Heart right ventricle (tissue), 16 donors: ENCODE results near the gene PLEKHA8. TPM values are rescaled to one million over a fixed set of nuclear protein-coding genes. Genes with fewer than 3 reads are reported as not detected.

Experiments used
- ATAC-seq, 8 donors: fragments of 200-7000 bp; cut with Tn5 transposase; one replicate each; pipeline ENCODE4 v1.9.1; 2020; ENCODE audit warnings: mild to moderate bottlenecking in 8 of 8, moderate library complexity in 8 of 8, moderate number of reproducible peaks in 1 of 8
- DNase-seq, 2 donors: peaks; one replicate each; pipeline ENCODE4 v3.0.0-alpha.2; 2020
- H3K27ac ChIP-seq, 10 donors: fragments of 200-600 bp; sonication (generic) in 2 of 10; one replicate each; pipeline versions ENCODE4 v1.5.0 to v1.8.0; 2020 to 2022; ENCODE audit warnings: mild to moderate bottlenecking in 3 of 10
- H3K27me3 ChIP-seq, 7 donors: fragments of 200-600 bp; one replicate each; pipeline ENCODE4 v1.8.0; 2021 to 2022; ENCODE audit warnings: mild to moderate bottlenecking in 2 of 7
- H3K36me3 ChIP-seq, 9 donors: fragments of 200-600 bp; sonication (generic) in 1 of 9; one replicate each; pipeline versions ENCODE4 v1.5.0 to v1.8.0; 2020 to 2022; ENCODE audit warnings: mild to moderate bottlenecking in 2 of 9
- H3K4me1 ChIP-seq, 9 donors: fragments of 200-600 bp; sonication (generic) in 1 of 9; one replicate each; pipeline versions ENCODE4 v1.5.0 to v1.8.0; 2020 to 2022; ENCODE audit warnings: mild to moderate bottlenecking in 4 of 9
- H3K4me3 ChIP-seq, 10 donors: fragments of 200-600 bp; sonication (generic) in 2 of 10; one replicate each; pipeline versions ENCODE4 v1.5.0 to v1.8.0; 2020 to 2022; ENCODE audit warnings: mild to moderate bottlenecking in 7 of 10, moderate library complexity in 2 of 10
- H3K9me3 ChIP-seq, 11 donors: fragments of 200-600 bp in 10 of 11; sonication (generic) in 2 of 11; one replicate each; pipeline versions ENCODE4 v1.5.0 to v1.8.0; 2013 to 2022; ENCODE audit warnings: mild to moderate bottlenecking in 2 of 11, control low read depth in 1 of 11, moderate library complexity in 1 of 11
- CTCF ChIP-seq, 9 donors: fragments of 200-600 bp; sonication (generic) in 2 of 9; IDR thresholded peaks; one replicate each; pipeline versions ENCODE4 v1.5.0 to v1.8.0; 2021 to 2022; ENCODE audit warnings: antibody characterized with exemption in 9 of 9, mild to moderate bottlenecking in 5 of 9, moderate library complexity in 1 of 9
- WGBS, 2 donors: extraction: QIAGEN DNeasy Blood & Tissue Kit; methylation state at CpG; one replicate each; pipeline ENCODE4 v1.1.7; 2013; ENCODE audit warnings: inconsistent platforms in 1 of 2; 5-methylcytosine and 5-hydroxymethylcytosine counted together
- intact Hi-C, 10 donors: fragments of 100-400 bp; cut with DNase I; formaldehyde crosslinking; loops; one replicate each; pipeline versions ENCODE4 v1.11.1 to v1.14.2; 2022
- polyA plus RNA-seq, 2 donors: library from polyadenylated mRNA; stranded (reverse); fragments of 200-250 nt; gene quantifications; one replicate each; pipeline ENCODE4 v1.2.3, GENCODE V29; 2013
- total RNA-seq, 10 donors: library from RNA; stranded (reverse); fragmentation: NEBNext Ultra II Directional in 3 of 10; extraction: Animal tissue kit (Norgen Biotek cat#: 25700) in 3 of 10; gene quantifications; one replicate each; pipeline versions ENCODE4 v1.2.1 to v1.2.4, GENCODE V29; 2021 to 2023
- donor health status: Arrhythmogenic right ventricular cardiomyopathy.
- donor health status: ischemic (EF 13 %, LVEDD 7.1; RV severe dilation, severe dysfunction).
- donor health status: healthy with polysubstance abuse.
- donor health status: DM: no; HTN: yes; CAD: no.
- donor health status: DM: no; HTN: no; CAD: no.
- donor health status: ischemic (EF 25% LVEDD 6.9; RV normal size, moderate dysfunction).
- donor health status: ischemic (EF 25% LVEDD 5.7; RV mildly dilated, moderate dysfunction).
- donor health status: healthy.
- donor health status: DM: yes; HTN: yes; CAD: no.
- donor health status: Ischemic cardiomyopathy.
- donor health status: ischemic (EF 35%, LVEDD 5.7; RV mildly dilated, moderate dysfunction).
- donor health status: nonischemic (EF 11% LVEDD 7.7; RV severe dilation, severe dysfunction).
- donor health status: DM: yes; HTN: yes; CAD: no.
- donor health status: PGD.
- donor health status: ischemic (EF 29% LVEDD 5.4; RV normal size, mild dysfunction).
- donor health status: nonischemic (EF 23%, LVEDD 6.1; RV moderate dilation, normal function).

The PLEKHA8 gene
- total and polyA plus RNA-seq, 12 donors: 1.8 to 6.0 (median 4.0) TPM

GRCh38 chr7:30104157-30104556 is 75.9 kb downstream of the PLEKHA8 start:
- ATAC-seq (no peak), DNase-seq (no peak)
- Histone ChIP-seq H3K36me3 (no peaks in the 10 kb centered on the region), H3K9me3 (peaks cover 0 to 15% (median 4%) of the 10 kb centered on the region in 11 donors), H3K4me1 (no peaks in the 10 kb centered on the region), H3K27me3 (no peaks in the 10 kb centered on the region), H3K27ac (no peak overlapping the region), H3K4me3 (no peak overlapping the region)
- 72 to 81% methylated on average over 1 of the region's 1 CpG for WGBS, 2 donors
- TF ChIP-seq CTCF (IDR thresholded peaks at IDR 0.05): no peak
- intact Hi-C loops: no loop called here

GRCh38 chr7:30112103-30112713 is 84.0 kb downstream of the PLEKHA8 start:
- H3K4me1 ChIP-seq: peaks cover 0 to 12% (median 7%) of the 10 kb centered on the region in 9 donors
- H3K27me3 ChIP-seq: no peaks in the 10 kb centered on the region
- WGBS, 2 donors: 96 to 97% methylated on average over 5 of the region's 5 CpGs
- DNase-seq (no peak), ATAC-seq (no peak)
- H3K9me3 ChIP-seq: peaks cover 0 to 34% (median 14%) of the 10 kb centered on the region in 11 donors
- TF ChIP-seq CTCF (IDR thresholded peaks at IDR 0.05): no peak
- intact Hi-C loops: no loop called here
- H3K4me3 ChIP-seq: no peak overlapping the region
- H3K36me3 ChIP-seq: no peaks in the 10 kb centered on the region
- no peak overlapping the region for H3K27ac ChIP-seq

- Histone ChIP-seq H3K27me3 (no peaks in the 10 kb centered on the region), H3K36me3 (no peaks in the 10 kb centered on the region), H3K9me3 (peaks cover 0 to 26% (median 14%) of the 10 kb centered on the region in 11 donors), H3K4me1 (peaks cover 0 to 18% (median 7%) of the 10 kb centered on the region in 9 donors), H3K4me3 (no peak overlapping the region), H3K27ac (no peak overlapping the region)
- ATAC-seq: no peak
- intact Hi-C loops: no loop called here
- no peak for DNase-seq
- no peak for TF ChIP-seq CTCF (IDR thresholded peaks at IDR 0.05)
These were observed 84.9 kb downstream of the PLEKHA8 start for GRCh38 chr7:30113144-30113543.

GRCh38 chr7:30114536-30115238 is 86.5 kb downstream of the PLEKHA8 start:
- no peak for TF ChIP-seq CTCF (IDR thresholded peaks at IDR 0.05)
- WGBS, 2 donors: 62 to 65% methylated on average over 3 of the region's 3 CpGs
- no peaks in the 10 kb centered on the region for H3K27me3 ChIP-seq
- H3K36me3 ChIP-seq: no peaks in the 10 kb centered on the region
- DNase-seq (no peak), ATAC-seq (no peak)
- intact Hi-C loops: no loop called here
- H3K4me1 ChIP-seq: peaks cover 0 to 18% (median 7%) of the 10 kb centered on the region in 9 donors
- no peak overlapping the region for H3K4me3 ChIP-seq
- H3K27ac ChIP-seq: no peak overlapping the region
- H3K9me3 ChIP-seq: peaks cover 0 to 20% (median 14%) of the 10 kb centered on the region in 11 donors
